HG02885 (cell line): Measurements from ENCODE around the gene NSMCE1.
"Not testable (repeated sequence)": the region's sequence is repeated elsewhere in the genome, so short reads cannot be mapped to it uniquely, and the experiment has no call there.

Experiments
- ATAC-seq: cut with Tn5 transposase; IDR thresholded peaks from one replicate; pipeline ENCODE4 v1.9.1; 2021; ENCODE audit warnings: mild to moderate bottlenecking; ENCODE audit not compliant: unreplicated experiment, poor library complexity

NSMCE1 gene

DNA sequence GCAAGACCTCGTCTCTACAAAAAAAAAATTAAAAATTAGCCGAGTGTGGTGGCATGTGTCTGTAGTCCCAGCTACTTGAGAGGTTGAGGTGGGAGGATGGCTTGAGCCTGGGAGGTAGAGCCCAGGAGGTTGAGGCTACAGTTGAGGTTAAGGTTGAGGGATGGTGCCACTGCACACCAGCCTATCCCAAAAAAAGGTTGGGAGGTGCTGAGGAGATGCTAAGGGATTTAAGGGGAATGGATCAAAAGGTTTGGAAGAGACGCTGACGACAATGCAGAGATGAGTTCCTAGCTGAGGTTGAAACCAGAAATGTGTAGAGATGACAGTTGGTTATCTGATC, 4.7 kb upstream of the NSMCE1 start:
- ATAC-seq: no peak

- ATAC-seq: not testable (repeated sequence)
These were observed 4.1 kb upstream of the NSMCE1 start for GRCh38 chr16:27272697-27273096.

- ATAC-seq: no peak
These were observed 3.5 kb upstream of the NSMCE1 start for GRCh38 chr16:27272076-27272475.

DNA sequence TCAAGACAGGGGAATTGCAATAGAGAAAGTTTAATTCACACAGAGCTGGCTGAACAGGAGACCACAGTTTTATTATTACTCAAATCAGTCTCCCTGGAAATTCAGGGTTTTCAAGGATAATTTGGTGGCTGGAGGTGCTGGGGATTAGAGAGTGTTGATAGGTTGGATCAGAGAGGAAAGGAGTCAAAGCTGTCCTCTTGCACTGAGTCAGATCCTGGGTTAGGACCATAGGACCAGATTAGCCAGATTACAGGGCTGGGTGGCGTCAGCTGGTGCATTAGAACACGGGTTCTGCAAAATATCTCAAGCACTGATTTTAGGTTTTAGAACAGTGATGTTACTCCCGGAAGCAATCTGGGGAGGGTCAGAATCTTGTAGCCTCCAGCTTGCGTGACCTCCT, 1.8 kb upstream of the NSMCE1 start:
- ATAC-seq: no peak

DNA sequence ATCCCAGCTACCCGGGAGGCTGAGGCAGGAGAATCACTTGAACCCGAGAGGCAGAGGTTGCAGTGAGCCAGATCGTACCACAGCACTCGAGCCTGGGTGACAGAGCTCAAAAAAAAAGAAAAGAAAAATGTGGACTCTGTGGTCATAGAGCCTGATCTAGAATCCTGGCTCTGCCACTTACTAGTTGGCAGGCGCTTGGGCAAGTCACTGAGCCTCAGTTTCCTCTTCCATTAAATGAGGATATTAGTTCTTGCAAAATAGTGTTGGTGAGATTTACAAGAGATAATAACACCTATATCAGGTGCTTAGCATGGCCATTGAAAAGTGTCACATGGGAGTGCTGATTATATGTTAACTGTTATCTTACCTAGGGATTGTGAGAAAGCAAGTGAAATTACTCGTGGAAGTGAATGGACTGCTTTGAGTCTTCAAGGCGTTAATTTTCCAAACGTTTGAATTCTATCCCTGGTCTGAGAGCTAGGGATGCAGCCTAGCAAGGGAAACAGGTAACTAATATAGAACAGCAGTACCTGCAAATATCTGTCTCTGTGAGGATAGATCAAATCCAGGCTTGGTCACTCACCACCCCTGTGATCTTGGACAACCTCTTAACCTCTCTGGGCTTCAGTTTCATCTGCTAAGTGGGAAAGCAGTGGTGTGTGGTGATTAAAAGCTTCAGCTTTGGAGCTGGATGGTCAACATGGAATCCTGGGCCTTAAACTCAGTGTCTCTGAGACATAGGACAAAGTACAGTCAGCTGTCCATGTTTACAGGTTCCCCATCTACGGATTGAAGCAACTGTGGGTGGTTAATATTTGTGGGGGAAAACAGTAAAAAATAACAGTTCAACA, 953 bp upstream of the NSMCE1 start:
- no peak for ATAC-seq

DNA sequence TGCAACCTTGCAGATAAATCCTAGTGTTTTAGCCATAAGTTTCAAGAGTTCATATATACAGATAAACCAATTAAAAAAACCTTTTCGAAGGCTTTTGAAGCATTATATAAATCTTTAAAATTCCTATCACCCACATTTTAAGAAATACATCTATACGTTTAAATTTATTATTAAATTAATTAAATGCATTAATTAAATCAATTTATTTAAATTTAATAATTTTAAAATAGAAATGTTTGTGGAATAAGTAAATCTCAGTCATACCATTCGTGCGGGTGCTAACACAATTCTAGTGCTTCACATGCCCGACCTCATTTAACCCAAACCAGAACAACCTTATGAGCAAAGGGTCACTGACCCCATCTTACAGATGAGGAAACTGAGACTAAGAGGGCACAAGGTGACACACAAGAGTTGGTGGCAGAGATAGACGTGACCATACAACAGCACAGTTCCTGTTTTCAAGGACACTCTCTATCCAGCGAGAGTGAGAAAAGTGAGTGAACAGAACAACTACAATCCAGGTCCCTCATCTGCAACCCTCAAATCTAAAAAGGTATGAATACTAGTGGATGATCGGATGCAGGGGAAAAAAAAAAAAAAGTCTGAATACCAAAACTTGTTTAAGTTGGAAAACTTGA, 1.4 kb downstream of the NSMCE1 start:
- ATAC-seq: no peak

DNA sequence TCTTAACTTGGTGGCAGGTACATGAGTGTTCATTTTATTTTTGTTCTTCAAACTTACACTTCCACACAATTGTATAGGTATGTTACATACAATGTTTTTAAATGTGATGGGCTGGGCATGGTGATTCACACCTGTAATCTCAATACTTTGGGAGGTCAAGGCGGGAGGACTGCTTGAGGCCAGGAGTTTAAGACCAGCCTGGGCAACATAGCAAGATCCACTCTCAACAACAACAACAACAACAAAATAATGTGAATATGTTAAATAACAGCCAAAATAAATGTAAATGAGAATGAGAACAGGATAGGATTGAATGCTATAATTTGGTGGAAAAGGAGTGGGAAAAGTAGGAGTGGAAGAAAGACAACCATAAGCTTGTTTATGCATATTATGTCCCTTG, 2.6 kb downstream of the NSMCE1 start:
- no peak for ATAC-seq

- ATAC-seq: no peak
These were observed 4.4 kb downstream of the NSMCE1 start for GRCh38 chr16:27264151-27264550.

GRCh38 chr16:27262904-27263423, 5.6 kb downstream of the NSMCE1 start:
- not testable (repeated sequence) for ATAC-seq

DNA sequence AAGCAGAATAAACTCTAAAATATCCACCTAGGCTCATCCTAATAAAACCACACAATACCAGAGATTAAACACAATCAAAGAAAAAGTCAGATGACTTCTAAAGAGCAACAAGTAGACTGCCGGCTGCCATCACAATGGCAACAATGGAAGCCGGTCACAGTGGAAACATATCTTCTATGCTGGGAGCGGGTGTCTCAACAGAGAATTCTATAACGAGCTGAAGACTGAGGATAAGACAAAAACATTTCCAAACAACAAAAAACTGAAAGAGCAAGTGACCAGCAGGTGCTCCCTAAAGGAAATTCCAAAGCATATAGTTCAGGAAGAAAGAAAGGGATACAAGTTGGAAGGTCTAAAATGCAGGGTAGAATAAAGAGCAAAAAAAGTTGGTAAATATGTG, 8.9 kb downstream of the NSMCE1 start:
- ATAC-seq: no peak

DNA sequence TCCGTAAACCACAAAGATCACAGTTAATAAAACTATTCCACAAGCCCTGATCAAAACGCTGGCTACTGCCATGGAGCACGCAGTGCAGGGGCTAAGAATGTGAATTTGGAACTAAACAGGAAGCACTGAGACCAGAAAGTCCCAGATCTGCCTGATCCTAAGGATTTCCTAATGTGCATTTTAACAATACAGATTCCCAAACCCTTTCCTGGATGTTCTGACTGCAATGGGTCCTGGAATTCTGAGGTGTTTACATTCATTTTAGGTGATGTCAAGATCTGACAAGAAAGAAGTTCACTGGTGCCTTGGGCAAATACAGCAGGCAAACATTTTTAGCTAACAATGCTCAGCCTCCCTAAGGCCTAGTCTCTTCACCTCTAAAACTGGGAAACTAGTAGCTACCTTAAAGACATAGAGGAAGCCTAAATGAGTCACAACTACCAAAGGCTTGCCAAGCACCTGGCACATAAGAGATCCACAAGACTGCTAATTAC, 10.3 kb downstream of the NSMCE1 start:
- ATAC-seq: no peak

GRCh38 chr16:27257271-27257670, 11.3 kb downstream of the NSMCE1 start:
- ATAC-seq: no peak

- ATAC-seq: no peak
These were observed 11.7 kb downstream of the NSMCE1 start for GRCh38 chr16:27256861-27257260.

- ATAC-seq: peak; percentile 66
These were observed 14.2 kb downstream of the NSMCE1 start for GRCh38 chr16:27254262-27254811.

DNA sequence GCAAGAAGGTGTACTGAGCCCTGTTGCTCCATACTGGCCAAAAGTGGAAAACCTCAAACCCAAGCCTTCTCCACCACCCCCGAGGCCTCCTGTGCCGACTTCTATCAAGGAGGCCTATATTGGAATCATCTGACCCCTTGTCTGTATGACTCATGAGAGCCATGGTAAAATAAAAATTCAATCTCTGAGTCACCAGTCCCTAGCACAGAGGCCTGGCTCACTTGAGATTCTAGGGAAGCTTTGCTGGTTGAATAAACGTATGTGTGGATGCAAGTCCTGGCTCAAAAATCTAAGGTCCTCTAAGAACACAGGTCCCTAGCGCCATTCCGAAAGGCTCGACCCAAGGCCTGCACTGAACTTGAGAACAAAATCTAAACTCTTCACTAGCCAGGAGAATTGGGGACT, 15.0 kb downstream of the NSMCE1 start:
- no peak for ATAC-seq

DNA sequence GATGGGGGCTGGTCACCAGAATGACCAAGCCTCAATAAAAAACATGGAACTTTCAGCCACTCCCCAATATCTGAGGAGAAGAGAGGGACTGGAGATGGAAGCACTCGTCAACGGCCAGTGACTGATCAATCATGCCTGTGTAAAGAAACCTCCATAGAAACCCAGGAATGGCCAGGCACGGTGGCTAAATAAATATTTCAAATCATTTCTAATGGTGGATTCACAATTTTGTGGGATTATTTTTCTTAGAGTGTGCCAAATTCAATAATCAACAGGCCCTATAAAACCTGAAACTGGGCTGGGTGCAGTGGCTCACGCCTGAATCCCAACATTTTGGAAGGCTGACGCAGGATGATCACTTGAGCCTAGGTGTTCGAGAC, 16.4 kb downstream of the NSMCE1 start:
- no peak for ATAC-seq

- ATAC-seq: no peak
These were observed 16.9 kb downstream of the NSMCE1 start for GRCh38 chr16:27251541-27252205.

GRCh38 chr16:27248886-27249285, 19.7 kb downstream of the NSMCE1 start:
- ATAC-seq: not testable (repeated sequence)

- ATAC-seq: no peak
These were observed 20.5 kb downstream of the NSMCE1 start for GRCh38 chr16:27248036-27248435.

- not testable (repeated sequence) for ATAC-seq
These were observed 21.5 kb downstream of the NSMCE1 start for GRCh38 chr16:27247076-27247475.

DNA sequence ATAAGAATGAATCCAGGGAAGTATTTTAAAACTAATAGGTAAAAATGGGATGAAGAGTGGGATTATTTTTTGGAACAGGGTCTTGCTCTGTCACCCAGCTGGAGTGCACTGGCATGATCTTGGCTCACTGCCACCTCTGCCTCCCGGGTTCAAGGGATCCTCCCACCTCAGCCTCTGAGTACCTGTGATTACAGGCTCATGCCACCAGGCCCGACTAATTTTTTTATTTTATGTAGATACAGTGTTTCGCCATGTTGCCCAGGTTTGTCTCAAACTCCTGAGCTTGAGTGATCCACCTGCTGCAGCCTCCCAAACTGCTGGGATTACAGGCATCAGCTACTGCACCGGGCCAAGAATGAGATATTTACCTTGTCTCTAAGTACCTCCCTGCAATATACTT, 22.1 kb downstream of the NSMCE1 start:
- ATAC-seq: no peak
